GM12892 (cell line): ENCODE measurements around the gene KAT6B.

Experiments
- POLR2AphosphoS5 ChIP-seq: IDR thresholded peaks from 2 replicates; pipeline ENCODE4 v1.6.1; 2011; ENCODE audit warnings: low read depth, low read length, control low read depth
- TAF1 ChIP-seq: IDR thresholded peaks from 2 replicates; pipeline ENCODE4 v1.6.1; 2011; ENCODE audit warnings: low read depth, mild to moderate bottlenecking, control low read depth, low read length, borderline replicate concordance

GRCh38 chr10:75018251-75018650 lies 191.9 kb downstream of the KAT6B start:
- TF ChIP-seq POLR2AphosphoS5, result no peak
- no peak for TF ChIP-seq TAF1
